Osteocyte (in vitro differentiated cells): ENCODE data around the gene IBTK. TPM values are rescaled to one million over a fixed set of nuclear protein-coding genes. Genes with fewer than 3 reads are reported as not detected.

Source experiments
- DNase-seq: peaks from one replicate; pipeline ENCODE4 v3.0.0; 2021; ENCODE audit warnings: mixed read lengths; ENCODE audit not compliant: unreplicated experiment; ENCODE audit errors: extremely low spot score
- H3K27ac Mint-ChIP-seq: one replicate; pipeline ENCODE4 v1.8.0; 2021; ENCODE audit warnings: mild to moderate bottlenecking, mixed read lengths; ENCODE audit not compliant: unreplicated experiment
- H3K27me3 Mint-ChIP-seq: one replicate; pipeline ENCODE4 v1.8.0; 2021; ENCODE audit warnings: mixed read lengths; ENCODE audit not compliant: unreplicated experiment
- H3K36me3 Mint-ChIP-seq: one replicate; pipeline ENCODE4 v1.8.0; 2021; ENCODE audit warnings: mixed read lengths; ENCODE audit not compliant: unreplicated experiment
- H3K4me1 Mint-ChIP-seq: one replicate; pipeline ENCODE4 v1.8.0; 2021; ENCODE audit warnings: mixed read lengths; ENCODE audit not compliant: unreplicated experiment
- H3K4me3 Mint-ChIP-seq: one replicate; pipeline ENCODE4 v1.8.0; 2021; ENCODE audit warnings: mild to moderate bottlenecking, moderate library complexity, mixed read lengths; ENCODE audit not compliant: unreplicated experiment
- H3K9me3 Mint-ChIP-seq: one replicate; pipeline ENCODE4 v1.8.0; 2021; ENCODE audit warnings: mixed read lengths; ENCODE audit not compliant: unreplicated experiment
- CTCF ChIP-seq: fragments of 200-600 bp; sonication (generic); IDR thresholded peaks from 2 replicates; pipeline ENCODE4 v1.5.0; 2021; ENCODE audit warnings: antibody characterized with exemption, mild to moderate bottlenecking, moderate library complexity
- total RNA-seq: library from RNA; stranded (reverse); gene quantifications from 2 replicates; pipeline ENCODE4 v1.2.1, GENCODE V29; 2021

The IBTK gene
- total RNA-seq, 1 donor from 2014 or later, result 28.0 TPM

GRCh38 chr6:82245376-82245775, 2.2 kb downstream of the IBTK start:
- H3K9me3 Mint-ChIP-seq, result peaks cover 5% of the 10 kb centered on the region
- DNase-seq, result no peak
- H3K36me3 Mint-ChIP-seq, result peaks cover 5% of the 10 kb centered on the region
- peaks cover 39% of the 10 kb centered on the region for H3K4me1 Mint-ChIP-seq
- TF ChIP-seq CTCF, result no peak
- H3K4me3 Mint-ChIP-seq, result peak overlapping the region; percentile 47
- H3K27ac Mint-ChIP-seq, result no peak overlapping the region
- no peaks in the 10 kb centered on the region for H3K27me3 Mint-ChIP-seq

- Mint-ChIP-seq H3K9me3 (peaks cover 5% of the 10 kb centered on the region), H3K27me3 (no peaks in the 10 kb centered on the region), H3K4me1 (peaks cover 39% of the 10 kb centered on the region), H3K4me3 (no peak overlapping the region), H3K27ac (no peak overlapping the region), H3K36me3 (peaks cover 12% of the 10 kb centered on the region)
- no peak for TF ChIP-seq CTCF
- DNase-seq, result no peak
These were observed 3.7 kb downstream of the IBTK start for GRCh38 chr6:82243884-82244283.

- Mint-ChIP-seq H3K36me3 (peaks cover 13% of the 10 kb centered on the region), H3K27ac (no peak overlapping the region), H3K4me1 (peaks cover 22% of the 10 kb centered on the region), H3K9me3 (peaks cover 5% of the 10 kb centered on the region), H3K4me3 (no peak overlapping the region), H3K27me3 (no peaks in the 10 kb centered on the region)
- no peak for TF ChIP-seq CTCF
- DNase-seq, result no peak
These were observed 7.4 kb downstream of the IBTK start for GRCh38 chr6:82240186-82240585.

GRCh38 chr6:82239597-82239996, 7.9 kb downstream of the IBTK start:
- H3K4me3 Mint-ChIP-seq, result no peak overlapping the region
- peaks cover 5% of the 10 kb centered on the region for H3K9me3 Mint-ChIP-seq
- H3K27ac Mint-ChIP-seq, result no peak overlapping the region
- TF ChIP-seq CTCF, result no peak
- peaks cover 18% of the 10 kb centered on the region for H3K4me1 Mint-ChIP-seq
- peaks cover 13% of the 10 kb centered on the region for H3K36me3 Mint-ChIP-seq
- H3K27me3 Mint-ChIP-seq, result no peaks in the 10 kb centered on the region
- no peak for DNase-seq

GRCh38 chr6:82237013-82237412, 10.5 kb downstream of the IBTK start:
- no peak overlapping the region for H3K27ac Mint-ChIP-seq
- no peak for TF ChIP-seq CTCF
- H3K27me3 Mint-ChIP-seq, result no peaks in the 10 kb centered on the region
- peaks cover 13% of the 10 kb centered on the region for H3K4me1 Mint-ChIP-seq
- peaks cover 5% of the 10 kb centered on the region for H3K9me3 Mint-ChIP-seq
- peaks cover 26% of the 10 kb centered on the region for H3K36me3 Mint-ChIP-seq
- DNase-seq, result no peak
- no peak overlapping the region for H3K4me3 Mint-ChIP-seq
